NCI-H1930 (cell line): ENCODE results near the gene ARHGAP10.

ENCODE experiments used
- DNase-seq, 2 experiments: peaks; one replicate each; lab custom pipeline; 2025; lab: John Stamatoyannopoulos, UW

The ARHGAP10 gene

GRCh38 chr4:147825451-147826287 lies 93.8 kb downstream of the ARHGAP10 start:
- no peak for DNase-seq

GRCh38 chr4:147826288-147826646 lies 94.4 kb downstream of the ARHGAP10 start:
- no peak for DNase-seq

GRCh38 chr4:147828331-147828905 lies 96.5 kb downstream of the ARHGAP10 start:
- no peak for DNase-seq

- DNase-seq, result no peak
Observed at GRCh38 chr4:147829401-147830101, 97.7 kb downstream of the ARHGAP10 start.

GRCh38 chr4:147830102-147830463 lies 98.2 kb downstream of the ARHGAP10 start:
- DNase-seq, result no peak

- no peak for DNase-seq
Observed at GRCh38 chr4:147830987-147831386, 99.1 kb downstream of the ARHGAP10 start.

GRCh38 chr4:147831551-147832171 lies 99.8 kb downstream of the ARHGAP10 start:
- DNase-seq, result no peak

GRCh38 chr4:147833254-147833653 lies 101.4 kb downstream of the ARHGAP10 start:
- no peak for DNase-seq

- no peak for DNase-seq
Observed at GRCh38 chr4:147833741-147834140, 101.9 kb downstream of the ARHGAP10 start.

- no peak for DNase-seq
Observed at GRCh38 chr4:147834480-147834879, 102.6 kb downstream of the ARHGAP10 start.

- DNase-seq, result no peak
Observed at GRCh38 chr4:147836807-147837206, 104.9 kb downstream of the ARHGAP10 start.

GRCh38 chr4:147837435-147837834 lies 105.5 kb downstream of the ARHGAP10 start:
- DNase-seq, result no peak

- no peak for DNase-seq
Observed at GRCh38 chr4:147837854-147838253, 106.0 kb downstream of the ARHGAP10 start.

GRCh38 chr4:147839200-147839599 lies 107.3 kb downstream of the ARHGAP10 start:
- DNase-seq, result no peak

GRCh38 chr4:147839663-147840062 lies 107.8 kb downstream of the ARHGAP10 start:
- DNase-seq, result no peak

GRCh38 chr4:147840838-147841738 lies 109.2 kb downstream of the ARHGAP10 start:
- DNase-seq, result no peak

- DNase-seq, result no peak
Observed at GRCh38 chr4:147842573-147842972, 110.7 kb downstream of the ARHGAP10 start.

- no peak for DNase-seq
Observed at GRCh38 chr4:147843162-147843561, 111.3 kb downstream of the ARHGAP10 start.

GRCh38 chr4:147844781-147845180 lies 112.9 kb downstream of the ARHGAP10 start:
- DNase-seq, result no peak

GRCh38 chr4:147846318-147847155 lies 114.6 kb downstream of the ARHGAP10 start:
- no peak for DNase-seq
